ENCODE results near the gene STRIP1.
A peak's percentile ranks its signal among the peaks of the same experiment; 100 is the strongest.

The STRIP1 gene

DNA sequence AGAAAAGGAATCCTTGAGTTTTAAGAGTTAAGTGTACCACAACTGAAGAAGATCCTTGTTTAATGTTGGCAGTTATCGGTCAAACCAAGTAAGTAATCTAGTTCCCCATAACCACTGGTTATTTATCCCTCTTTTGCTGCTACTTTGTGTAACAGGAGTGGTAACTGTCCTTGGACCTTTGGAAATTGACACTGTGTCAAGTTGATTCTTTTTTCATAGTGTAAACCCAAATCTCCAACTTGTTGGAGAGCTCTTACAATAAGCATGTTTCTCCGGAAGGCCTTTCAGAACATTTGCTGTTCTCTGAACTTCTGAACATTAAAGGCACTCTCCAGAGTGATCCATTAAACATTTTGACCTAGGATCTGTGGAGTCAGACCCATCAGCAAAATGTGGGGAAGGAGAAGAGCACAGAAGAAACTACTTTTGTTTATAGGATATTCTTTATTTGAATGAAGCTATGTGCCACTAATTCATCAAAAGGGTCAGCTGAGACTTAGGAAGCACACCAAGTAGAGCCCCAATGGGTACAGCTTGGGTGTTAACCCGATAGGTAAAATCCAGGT lies 46.0 kb upstream of the STRIP1 start:
- H3K36me3 ChIP-seq (ENCODE audit: insufficient read depth, low read length), result no peaks in the 10 kb centered on the region
- H3K9ac ChIP-seq (ENCODE audit: low read depth, low read length, poor library complexity, severe bottlenecking), result peak overlapping the region; percentile 94
- TF ChIP-seq EZH2phosphoT487 (IDR thresholded peaks at IDR 0.05; ENCODE audit: borderline replicate concordance), result no peak
- TF ChIP-seq, protein P1, sequence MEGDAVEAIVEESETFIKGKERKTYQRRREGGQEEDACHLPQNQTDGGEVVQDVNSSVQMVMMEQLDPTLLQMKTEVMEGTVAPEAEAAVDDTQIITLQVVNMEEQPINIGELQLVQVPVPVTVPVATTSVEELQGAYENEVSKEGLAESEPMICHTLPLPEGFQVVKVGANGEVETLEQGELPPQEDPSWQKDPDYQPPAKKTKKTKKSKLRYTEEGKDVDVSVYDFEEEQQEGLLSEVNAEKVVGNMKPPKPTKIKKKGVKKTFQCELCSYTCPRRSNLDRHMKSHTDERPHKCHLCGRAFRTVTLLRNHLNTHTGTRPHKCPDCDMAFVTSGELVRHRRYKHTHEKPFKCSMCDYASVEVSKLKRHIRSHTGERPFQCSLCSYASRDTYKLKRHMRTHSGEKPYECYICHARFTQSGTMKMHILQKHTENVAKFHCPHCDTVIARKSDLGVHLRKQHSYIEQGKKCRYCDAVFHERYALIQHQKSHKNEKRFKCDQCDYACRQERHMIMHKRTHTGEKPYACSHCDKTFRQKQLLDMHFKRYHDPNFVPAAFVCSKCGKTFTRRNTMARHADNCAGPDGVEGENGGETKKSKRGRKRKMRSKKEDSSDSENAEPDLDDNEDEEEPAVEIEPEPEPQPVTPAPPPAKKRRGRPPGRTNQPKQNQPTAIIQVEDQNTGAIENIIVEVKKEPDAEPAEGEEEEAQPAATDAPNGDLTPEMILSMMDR (conservative IDR thresholded peaks at IDR 0.05; ENCODE audit: low read length), result no peak
- H3K4me2 ChIP-seq (ENCODE audit: low read depth, low read length, poor library complexity, severe bottlenecking), result peak overlapping the region; percentile 98
- peaks cover 6% of the 10 kb centered on the region for H3K27me3 ChIP-seq (ENCODE audit: insufficient read depth, low read length, poor library complexity, severe bottlenecking)
- H3K4me1 ChIP-seq (ENCODE audit: insufficient read depth, low read length, poor library complexity, severe bottlenecking), result peaks cover 70% of the 10 kb centered on the region
- H3K4me3 ChIP-seq (ENCODE audit: low read length, poor library complexity, severe bottlenecking), result peak overlapping the region; percentile 95
- H2AFZ ChIP-seq (ENCODE audit: low read length), result no peak overlapping the region
- peaks cover 59% of the 10 kb centered on the region for H4K20me1 ChIP-seq (ENCODE audit: insufficient read depth, low read length, poor library complexity, severe bottlenecking)
- no peaks in the 10 kb centered on the region for H3F3A ChIP-seq (ENCODE audit: low read depth)
- H3K9me2 ChIP-seq (replicated peaks; ENCODE audit: low read depth, low read length), result no peaks in the 10 kb centered on the region
- no peaks in the 10 kb centered on the region for H3K9me3 ChIP-seq (ENCODE audit: insufficient read depth, low read depth, low read length)
- H3K79me2 ChIP-seq (ENCODE audit: insufficient read depth, low read length), result peaks cover 79% of the 10 kb centered on the region

DNA sequence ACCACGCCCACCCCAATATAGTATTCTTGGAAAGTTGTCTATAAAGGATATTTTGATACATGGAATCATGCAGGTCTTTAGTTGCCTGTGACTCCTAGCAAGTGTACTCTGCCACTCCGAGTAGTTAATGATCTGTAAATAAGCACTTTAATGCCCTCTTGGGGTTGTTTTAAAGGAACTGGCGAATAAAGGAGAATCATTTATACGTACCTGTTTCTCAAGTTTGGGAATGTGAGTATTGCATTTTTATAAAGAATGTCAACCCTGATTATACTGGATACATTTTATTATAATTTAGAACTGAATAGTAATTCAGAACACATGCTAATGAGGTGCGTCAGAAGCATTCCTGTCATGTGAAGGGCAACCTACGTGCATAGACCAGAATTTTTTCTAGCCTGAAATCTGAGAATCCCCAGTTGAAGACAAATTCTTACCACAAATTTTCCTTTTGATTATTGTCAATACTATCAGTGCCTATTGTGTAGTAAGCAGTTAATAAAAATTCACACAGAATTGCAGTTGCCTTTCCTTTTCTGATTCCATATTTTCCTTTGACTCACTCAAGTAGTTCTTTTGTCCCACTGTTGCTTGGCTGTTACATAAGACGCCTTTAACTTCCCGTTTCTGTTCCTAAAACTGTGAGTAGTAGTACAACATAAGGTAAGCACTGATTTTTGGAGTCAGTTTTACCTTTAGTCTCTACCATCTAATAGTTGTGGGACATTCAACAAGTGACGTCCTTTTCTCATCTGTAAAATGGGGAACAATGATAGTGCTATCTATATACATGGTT lies 44.7 kb upstream of the STRIP1 start:
- no peaks in the 10 kb centered on the region for H3F3A ChIP-seq (ENCODE audit: low read depth)
- H2AFZ ChIP-seq (ENCODE audit: low read length), result no peak overlapping the region
- H3K4me1 ChIP-seq (ENCODE audit: insufficient read depth, low read length, poor library complexity, severe bottlenecking), result peaks cover 61% of the 10 kb centered on the region
- peaks cover 6% of the 10 kb centered on the region for H3K27me3 ChIP-seq (ENCODE audit: insufficient read depth, low read length, poor library complexity, severe bottlenecking)
- no peaks in the 10 kb centered on the region for H3K36me3 ChIP-seq (ENCODE audit: insufficient read depth, low read length)
- TF ChIP-seq EZH2phosphoT487 (IDR thresholded peaks at IDR 0.05; ENCODE audit: borderline replicate concordance), result no peak
- TF ChIP-seq, protein P1 (conservative IDR thresholded peaks at IDR 0.05; ENCODE audit: low read length), result no peak
- H3K9ac ChIP-seq (ENCODE audit: low read depth, low read length, poor library complexity, severe bottlenecking), result peak overlapping the region; percentile 19
- H3K9me2 ChIP-seq (replicated peaks; ENCODE audit: low read depth, low read length), result no peaks in the 10 kb centered on the region
- H3K79me2 ChIP-seq (ENCODE audit: insufficient read depth, low read length), result peaks cover 84% of the 10 kb centered on the region
- H4K20me1 ChIP-seq (ENCODE audit: insufficient read depth, low read length, poor library complexity, severe bottlenecking), result peaks cover 63% of the 10 kb centered on the region
- peak overlapping the region; percentile 95 for H3K4me3 ChIP-seq (ENCODE audit: low read length, poor library complexity, severe bottlenecking)
- no peaks in the 10 kb centered on the region for H3K9me3 ChIP-seq (ENCODE audit: insufficient read depth, low read depth, low read length)
- H3K4me2 ChIP-seq (ENCODE audit: low read depth, low read length, poor library complexity, severe bottlenecking), result peak overlapping the region; percentile 61

DNA sequence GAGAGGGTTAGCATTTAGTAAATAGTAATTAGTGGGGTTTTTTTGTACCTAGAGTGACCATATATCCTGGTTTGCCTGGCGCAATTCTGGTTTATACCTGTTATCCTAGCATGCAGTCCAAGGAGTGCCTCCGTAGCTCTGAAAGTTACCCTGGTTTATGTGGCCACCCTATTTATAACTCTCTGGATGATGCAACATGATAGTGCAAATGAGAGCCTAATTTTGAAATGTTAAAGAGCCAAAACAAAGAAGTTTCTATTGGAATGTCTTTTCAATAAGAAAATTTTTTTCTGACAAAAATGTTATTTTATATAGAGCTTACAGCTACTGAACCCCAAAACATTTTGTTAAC lies 44.1 kb upstream of the STRIP1 start:
- no peaks in the 10 kb centered on the region for H3F3A ChIP-seq (ENCODE audit: low read depth)
- H2AFZ ChIP-seq (ENCODE audit: low read length), result no peak overlapping the region
- H3K9me2 ChIP-seq (replicated peaks; ENCODE audit: low read depth, low read length), result no peaks in the 10 kb centered on the region
- H4K20me1 ChIP-seq (ENCODE audit: insufficient read depth, low read length, poor library complexity, severe bottlenecking), result peaks cover 59% of the 10 kb centered on the region
- H3K4me1 ChIP-seq (ENCODE audit: insufficient read depth, low read length, poor library complexity, severe bottlenecking), result peaks cover 60% of the 10 kb centered on the region
- peaks cover under 1% of the 10 kb centered on the region for H3K27me3 ChIP-seq (ENCODE audit: insufficient read depth, low read length, poor library complexity, severe bottlenecking)
- TF ChIP-seq, protein P1 (conservative IDR thresholded peaks at IDR 0.05; ENCODE audit: low read length), result no peak
- TF ChIP-seq EZH2phosphoT487 (IDR thresholded peaks at IDR 0.05; ENCODE audit: borderline replicate concordance), result no peak
- no peaks in the 10 kb centered on the region for H3K36me3 ChIP-seq (ENCODE audit: insufficient read depth, low read length)
- peaks cover 78% of the 10 kb centered on the region for H3K79me2 ChIP-seq (ENCODE audit: insufficient read depth, low read length)
- no peaks in the 10 kb centered on the region for H3K9me3 ChIP-seq (ENCODE audit: insufficient read depth, low read depth, low read length)
- H3K4me2 ChIP-seq (ENCODE audit: low read depth, low read length, poor library complexity, severe bottlenecking), result peak overlapping the region; percentile 61
- H3K9ac ChIP-seq (ENCODE audit: low read depth, low read length, poor library complexity, severe bottlenecking), result peak overlapping the region; percentile 19
- peak overlapping the region; percentile 95 for H3K4me3 ChIP-seq (ENCODE audit: low read length, poor library complexity, severe bottlenecking)
